ENCODE results near the gene AOPEP. TPM values are rescaled to one million over a fixed set of nuclear protein-coding genes. Genes with fewer than 3 reads are reported as not detected.

Gene AOPEP
- total RNA-seq, 4 donors from 2014 or later, result 252 to 375 (median 312) TPM

GRCh38 chr9:94889628-94890027, 163.1 kb downstream of the AOPEP start:
- Histone ChIP-seq H3K9me3 (no peaks in the 10 kb centered on the region), H3K36me3 (no peaks in the 10 kb centered on the region), H3K27me3 (no peaks in the 10 kb centered on the region), H3K27ac (no peak overlapping the region), H3K4me3 (no peak overlapping the region), H3K4me1 (peaks cover 0 to 11% (median 0%) of the 10 kb centered on the region in 3 donors)
- WGBS, 2 donors (ENCODE audit: low coverage in 1 of 2), result 93 to 100% methylated on average over 3 of the region's 3 CpGs
- no peak for ATAC-seq
- TF ChIP-seq EP300 (IDR thresholded peaks at IDR 0.05) (no peak), POLR2A (IDR thresholded peaks at IDR 0.05) (no peak), CTCF (IDR thresholded peaks at IDR 0.05) (no peak), POLR2AphosphoS5 (IDR thresholded peaks at IDR 0.05) (no peak)

GRCh38 chr9:94891183-94891582, 164.7 kb downstream of the AOPEP start:
- no peak overlapping the region for H3K27ac ChIP-seq
- no peaks in the 10 kb centered on the region for H3K27me3 ChIP-seq
- TF ChIP-seq POLR2AphosphoS5 (IDR thresholded peaks at IDR 0.05), result no peak
- WGBS, 2 donors (ENCODE audit: low coverage in 1 of 2), result 86 to 100% methylated on average over 1 of the region's 1 CpG
- no peaks in the 10 kb centered on the region for H3K9me3 ChIP-seq
- peaks cover 0 to 6% (median 0%) of the 10 kb centered on the region in 3 donors for H3K4me1 ChIP-seq
- H3K4me3 ChIP-seq, result no peak overlapping the region
- no peak for ATAC-seq
- no peaks in the 10 kb centered on the region for H3K36me3 ChIP-seq

GRCh38 chr9:94892675-94893074, 166.2 kb downstream of the AOPEP start:
- no peak overlapping the region for H3K27ac ChIP-seq

GRCh38 chr9:94894094-94894699, 167.7 kb downstream of the AOPEP start:
- peaks cover 0 to 6% (median 0%) of the 10 kb centered on the region in 3 donors for H3K4me1 ChIP-seq
- H3K27ac ChIP-seq, result no peak overlapping the region
- ATAC-seq, result no peak
- no peak overlapping the region for H3K4me3 ChIP-seq
- no peaks in the 10 kb centered on the region for H3K36me3 ChIP-seq
- WGBS, 2 donors (ENCODE audit: low coverage in 1 of 2), result 13 to 56% methylated on average over 1 of the region's 1 CpG
- H3K9me3 ChIP-seq, result no peaks in the 10 kb centered on the region
- H3K27me3 ChIP-seq, result no peaks in the 10 kb centered on the region
- no peak for TF ChIP-seq POLR2AphosphoS5 (IDR thresholded peaks at IDR 0.05)
- no peak for TF ChIP-seq EP300 (IDR thresholded peaks at IDR 0.05)
- TF ChIP-seq POLR2A (IDR thresholded peaks at IDR 0.05), result no peak
- no peak for TF ChIP-seq CTCF (IDR thresholded peaks at IDR 0.05)

More at GRCh38 chr9:94892675-94893074, 166.2 kb downstream of the AOPEP start:
- Histone ChIP-seq H3K4me1 (peaks cover 0 to 6% (median 0%) of the 10 kb centered on the region in 3 donors), H3K4me3 (no peak overlapping the region), H3K36me3 (no peaks in the 10 kb centered on the region), H3K27me3 (no peaks in the 10 kb centered on the region), H3K9me3 (no peaks in the 10 kb centered on the region)
- no peak for ATAC-seq
- TF ChIP-seq POLR2AphosphoS5 (IDR thresholded peaks at IDR 0.05) (no peak), POLR2A (IDR thresholded peaks at IDR 0.05) (no peak), CTCF (IDR thresholded peaks at IDR 0.05) (no peak), EP300 (IDR thresholded peaks at IDR 0.05) (no peak)
- 86 to 100% methylated on average over 1 of the region's 1 CpG for WGBS, 2 donors (ENCODE audit: low coverage in 1 of 2)

- peaks cover 0 to 15% (median 0%) of the 10 kb centered on the region in 3 donors for H3K4me1 ChIP-seq
- 40 to 50% methylated on average over 2 of the region's 3 CpGs for WGBS, 2 donors (ENCODE audit: low coverage in 1 of 2)
- H3K27ac ChIP-seq, result no peak overlapping the region
- no peak overlapping the region for H3K4me3 ChIP-seq
- H3K9me3 ChIP-seq, result no peaks in the 10 kb centered on the region
- TF ChIP-seq EP300 (IDR thresholded peaks at IDR 0.05) (no peak), CTCF (IDR thresholded peaks at IDR 0.05) (no peak), POLR2AphosphoS5 (IDR thresholded peaks at IDR 0.05) (no peak), POLR2A (IDR thresholded peaks at IDR 0.05) (no peak)
- no peaks in the 10 kb centered on the region for H3K36me3 ChIP-seq
- no peak for ATAC-seq
- no peaks in the 10 kb centered on the region for H3K27me3 ChIP-seq
These were observed 169.2 kb downstream of the AOPEP start for GRCh38 chr9:94895668-94896067.

Measured in gastroesophageal sphincter (tissue), 4 donors.